Measurements from ENCODE around the gene ACSM2A. TPM values are rescaled to one million over a fixed set of nuclear protein-coding genes. Genes with fewer than 3 reads are reported as not detected.
"Not testable (repeated sequence)": the region's sequence is repeated elsewhere in the genome, so short reads cannot be mapped to it uniquely, and the experiment has no call there.

Gene ACSM2A
- 0.21 TPM in 1 of 3 replicates, not detected in the others for total RNA-seq
- long read RNA-seq = 0 reads

DNA sequence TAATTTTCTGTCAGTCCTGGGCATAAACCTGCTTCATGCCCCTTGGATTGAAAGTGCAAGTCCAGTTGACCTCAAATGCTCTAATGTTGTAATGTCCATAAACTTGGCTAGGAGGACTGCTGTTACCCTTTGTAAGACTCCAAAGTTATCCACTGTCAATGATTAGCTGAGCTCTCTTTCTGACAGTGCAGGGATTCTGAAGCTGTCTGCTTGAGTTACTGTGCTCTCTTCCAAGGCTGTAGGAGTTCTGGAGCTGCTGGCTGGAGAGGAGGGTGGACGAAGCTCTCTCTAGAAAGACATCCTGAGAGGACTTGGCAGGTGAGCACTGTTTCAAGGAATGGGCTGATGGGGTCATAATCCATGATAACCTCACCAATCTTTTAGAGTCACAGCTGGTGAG, at the start of gene ACSM2A:
Gene ACSM2A, plus strand, starts transcription at position 158 of the 400 bp plus-strand sequence. CDS start 8,594 bp downstream, outside the sequence.
- H3K27me3 Mint-ChIP-seq (ENCODE audit: low read depth); H3K4me1 Mint-ChIP-seq (ENCODE audit: low read depth): not testable (repeated sequence)

GRCh38 chr16:20402651-20403050, 48.7 kb upstream of the ACSM2A start:
- Mint-ChIP-seq H3K36me3 (ENCODE audit: low read depth) (no peaks in the 10 kb centered on the region), H3K9me3 (ENCODE audit: low read depth) (peaks cover 5% of the 10 kb centered on the region), H3K27ac (ENCODE audit: unreplicated experiment) (no peak overlapping the region), H3K27me3 (ENCODE audit: low read depth) (no peaks in the 10 kb centered on the region), H3K4me3 (ENCODE audit: unreplicated experiment) (no peak overlapping the region), H3K4me1 (ENCODE audit: low read depth) (peaks cover 3% of the 10 kb centered on the region)
- TF ChIP-seq, protein P1, sequence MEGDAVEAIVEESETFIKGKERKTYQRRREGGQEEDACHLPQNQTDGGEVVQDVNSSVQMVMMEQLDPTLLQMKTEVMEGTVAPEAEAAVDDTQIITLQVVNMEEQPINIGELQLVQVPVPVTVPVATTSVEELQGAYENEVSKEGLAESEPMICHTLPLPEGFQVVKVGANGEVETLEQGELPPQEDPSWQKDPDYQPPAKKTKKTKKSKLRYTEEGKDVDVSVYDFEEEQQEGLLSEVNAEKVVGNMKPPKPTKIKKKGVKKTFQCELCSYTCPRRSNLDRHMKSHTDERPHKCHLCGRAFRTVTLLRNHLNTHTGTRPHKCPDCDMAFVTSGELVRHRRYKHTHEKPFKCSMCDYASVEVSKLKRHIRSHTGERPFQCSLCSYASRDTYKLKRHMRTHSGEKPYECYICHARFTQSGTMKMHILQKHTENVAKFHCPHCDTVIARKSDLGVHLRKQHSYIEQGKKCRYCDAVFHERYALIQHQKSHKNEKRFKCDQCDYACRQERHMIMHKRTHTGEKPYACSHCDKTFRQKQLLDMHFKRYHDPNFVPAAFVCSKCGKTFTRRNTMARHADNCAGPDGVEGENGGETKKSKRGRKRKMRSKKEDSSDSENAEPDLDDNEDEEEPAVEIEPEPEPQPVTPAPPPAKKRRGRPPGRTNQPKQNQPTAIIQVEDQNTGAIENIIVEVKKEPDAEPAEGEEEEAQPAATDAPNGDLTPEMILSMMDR (IDR thresholded peaks at IDR 0.05) = no peak
- no peak for DNase-seq (ENCODE audit: low spot score)

More for the DNA sequence above, at the start of gene ACSM2A:
- not testable (repeated sequence) for H3K9me3 Mint-ChIP-seq (ENCODE audit: low read depth); H3K27ac Mint-ChIP-seq (ENCODE audit: unreplicated experiment); H3K36me3 Mint-ChIP-seq (ENCODE audit: low read depth); H3K4me3 Mint-ChIP-seq (ENCODE audit: unreplicated experiment); DNase-seq (ENCODE audit: low spot score)

DNA sequence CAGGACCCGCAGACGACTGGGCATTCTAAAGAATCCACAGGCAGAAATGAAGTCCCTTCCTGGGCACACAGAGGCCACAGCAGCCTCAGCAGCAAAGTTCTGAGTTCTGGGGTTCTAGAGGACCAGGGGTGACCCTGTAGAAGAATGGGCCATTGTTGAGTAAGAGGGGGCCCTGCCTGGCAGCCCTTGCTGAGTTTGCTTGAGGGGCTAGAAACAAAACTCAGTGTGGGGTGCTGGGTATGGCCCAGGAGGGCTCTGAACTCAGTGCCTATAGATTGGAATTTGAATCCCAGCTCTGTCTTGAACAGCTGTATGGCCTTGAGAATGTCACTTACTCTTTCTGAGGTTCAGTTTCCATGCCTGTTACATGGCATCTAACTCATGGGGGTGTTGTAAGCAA, 46.7 kb upstream of the ACSM2A start, which contains the start of gene PDILT:
Gene PDILT, minus strand, starts transcription at position 101 of the 400 bp plus-strand sequence. CDS start 5,437 bp downstream, outside the sequence.
- H3K36me3 Mint-ChIP-seq (ENCODE audit: low read depth) = no peaks in the 10 kb centered on the region
- TF ChIP-seq, protein P1 (IDR thresholded peaks at IDR 0.05) = no peak
- H3K4me3 Mint-ChIP-seq (ENCODE audit: unreplicated experiment) = no peak within 1 kb of the TSS
- no peaks in the 10 kb centered on the region for H3K27me3 Mint-ChIP-seq (ENCODE audit: low read depth)
- H3K4me1 Mint-ChIP-seq (ENCODE audit: low read depth) = peaks cover 9% of the 10 kb centered on the region
- no peak within 1 kb of the TSS for H3K27ac Mint-ChIP-seq (ENCODE audit: unreplicated experiment)
- peaks cover 5% of the 10 kb centered on the region for H3K9me3 Mint-ChIP-seq (ENCODE audit: low read depth)
- no peak for DNase-seq (ENCODE audit: low spot score)

DNA sequence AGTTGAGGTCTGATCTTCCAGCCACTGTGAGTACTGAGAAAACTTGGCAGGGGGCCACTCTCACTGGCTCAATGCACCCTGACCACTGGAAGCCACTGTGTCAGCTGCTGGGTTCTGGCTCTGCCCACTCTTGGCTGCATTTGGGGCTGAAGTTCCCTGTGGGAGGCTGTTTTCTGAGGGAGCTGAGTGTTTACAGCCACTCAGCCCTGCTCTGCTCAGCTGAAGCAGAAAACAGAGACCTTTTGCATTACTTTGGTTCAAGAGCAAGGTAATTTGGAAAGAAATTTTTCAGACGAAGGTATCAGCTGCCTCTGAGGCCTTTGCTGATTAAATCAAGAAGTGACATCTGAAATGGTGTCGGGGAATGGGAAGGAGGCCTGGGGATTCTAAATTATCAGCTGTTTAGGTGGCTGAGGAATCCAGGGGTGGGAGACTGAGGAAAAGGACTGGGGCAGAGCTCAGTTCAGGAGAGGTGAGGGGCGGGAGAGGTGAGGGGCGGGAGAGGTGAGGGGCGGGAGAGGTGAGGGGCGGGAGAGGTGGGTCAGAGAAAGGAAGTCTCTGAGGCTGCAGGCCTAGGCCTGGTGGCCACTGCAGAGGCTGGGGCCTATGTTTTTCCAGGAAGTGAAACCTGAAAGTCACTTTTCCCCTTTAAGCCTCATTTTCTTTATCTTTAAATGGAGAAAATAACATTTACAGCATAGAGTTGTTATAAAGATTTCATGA, 41.8 kb upstream of the ACSM2A start, which contains the start of gene ACSM5:
Gene ACSM5, plus strand, starts transcription at position 137 of the 723 bp plus-strand sequence. CDS start 1,951 bp downstream, outside the sequence.
- H3K4me3 Mint-ChIP-seq (ENCODE audit: unreplicated experiment) = no peak within 1 kb of the TSS
- DNase-seq (ENCODE audit: low spot score) = no peak
- no peaks in the 10 kb centered on the region for H3K27me3 Mint-ChIP-seq (ENCODE audit: low read depth)
- no peaks in the 10 kb centered on the region for H3K36me3 Mint-ChIP-seq (ENCODE audit: low read depth)
- H3K27ac Mint-ChIP-seq (ENCODE audit: unreplicated experiment) = peak within 1 kb of the TSS; percentile 94
- peaks cover 14% of the 10 kb centered on the region for H3K4me1 Mint-ChIP-seq (ENCODE audit: low read depth)
- H3K9me3 Mint-ChIP-seq (ENCODE audit: low read depth) = peaks cover 5% of the 10 kb centered on the region
- TF ChIP-seq, protein P1 (IDR thresholded peaks at IDR 0.05) = no peak

- Mint-ChIP-seq H3K27me3 (ENCODE audit: low read depth) (no peaks in the 10 kb centered on the region), H3K36me3 (ENCODE audit: low read depth) (no peaks in the 10 kb centered on the region), H3K4me3 (ENCODE audit: unreplicated experiment) (no peak overlapping the region), H3K4me1 (ENCODE audit: low read depth) (peaks cover 14% of the 10 kb centered on the region), H3K9me3 (ENCODE audit: low read depth) (peaks cover 5% of the 10 kb centered on the region), H3K27ac (ENCODE audit: unreplicated experiment) (peak overlapping the region; percentile 94)
- TF ChIP-seq, protein P1 (IDR thresholded peaks at IDR 0.05) = no peak
- no peak for DNase-seq (ENCODE audit: low spot score)
Observed at GRCh38 chr16:20410121-20410723, 41.1 kb upstream of the ACSM2A start.
